HCT116 (cell line): ENCODE data around the gene STX1B. TPM values are rescaled to one million over a fixed set of nuclear protein-coding genes. Genes with fewer than 3 reads are reported as not detected.

ENCODE experiments used
- ATAC-seq: fragments of 200-7000 bp; cut with Tn5 transposase; 2 replicates; pipeline ENCODE4 v1.9.1; 2020; ENCODE audit warnings: mild to moderate bottlenecking, moderate library complexity
- BruUV-seq: library from RNA; stranded (reverse); fragments of 400-500 nt; replicated peaks from 2 replicates; lab custom pipeline; 2021; lab: Mats Ljungman, UMichigan
- CTCF ChIA-PET: fragments of 300-600 bp; sonication (Branson Sonifier 250); formaldehyde crosslinking; loops from one replicate; lab custom pipeline; 2021; ENCODE audit warnings: antibody characterized with exemption; lab: Charles Lee
- POLR2A ChIA-PET: fragments of 300-600, 350-600 bp; sonication (Branson Sonifier 250); formaldehyde crosslinking; loops from one replicate; lab custom pipeline; 2021; ENCODE audit warnings: antibody characterized with exemption; lab: Charles Lee
- RAD21 ChIA-PET, 2 experiments: fragments of 300-600 bp; sonication (Branson Sonifier 250); formaldehyde crosslinking; loops; one replicate each; lab custom pipeline; 2023; ENCODE audit warnings: low total read pairs in 2 of 2; ENCODE audit not compliant: uncharacterized antibody in 2 of 2, unreplicated experiment in 2 of 2, low non-redundant PET in 1 of 2; lab: Charles Lee
- DNase-seq: peaks from one replicate; pipeline ENCODE4 v3.0.0-alpha.2; 2010; ENCODE audit warnings: low read depth, low spot score
- H2AFZ ChIP-seq: fragments of 200-600 bp; shearing (Covaris generic), sonication (generic); 2 replicates; pipeline ENCODE4 v1.6.1; 2017; ENCODE audit warnings: low read depth, mixed run types, mixed read lengths, antibody characterized with exemption, low read length; ENCODE audit not compliant: poor library complexity, severe bottlenecking
- H3K27ac ChIP-seq: 2 replicates; pipeline ENCODE4 v1.5.1; 2012; ENCODE audit warnings: low read depth, low read length
- H3K27me3 ChIP-seq: fragments of 200-600 bp; sonication (generic); 2 replicates; pipeline ENCODE4 v1.6.1; 2016; ENCODE audit warnings: mixed run types, low read length, mixed read lengths; ENCODE audit not compliant: insufficient read depth
- H3K36me3 ChIP-seq, 2 experiments: fragments of 200-500 bp in 1 of 2; fragments of 200-600 bp in 1 of 2; sonication (Bioruptor generic) in 1 of 2; sonication (generic) in 1 of 2; 2 replicates each; pipeline versions ENCODE4 v1.5.1 to v1.6.1; 2014 to 2016; ENCODE audit warnings: low read length in 2 of 2, inconsistent platforms in 1 of 2, mixed read lengths in 1 of 2, mixed run types in 1 of 2; ENCODE audit not compliant: insufficient read depth in 2 of 2, control insufficient read depth in 1 of 2
- H3K4me1 ChIP-seq, 2 experiments: fragments of 200-600 bp in 1 of 2; sonication (generic) in 1 of 2; 2 replicates each; pipeline versions ENCODE4 v1.5.1 to v1.6.1; 2012 to 2017; ENCODE audit warnings: low read length in 2 of 2, inconsistent platforms in 1 of 2, mild to moderate bottlenecking in 1 of 2, mixed read lengths in 1 of 2, mixed run types in 1 of 2, moderate library complexity in 1 of 2; ENCODE audit not compliant: insufficient read depth in 2 of 2, control insufficient read depth in 1 of 2
- H3K4me2 ChIP-seq: fragments of 200-600 bp; sonication (generic); 2 replicates; pipeline ENCODE4 v1.6.1; 2017; ENCODE audit warnings: mixed run types, low read length, mixed read lengths
- H3K4me3 ChIP-seq, 2 experiments: fragments of 200-600 bp in 1 of 2; sonication (generic) in 1 of 2; replicated peaks in 1 of 2; 2 replicates each; pipeline ENCODE4 v1.5.1; 2011 to 2016; ENCODE audit warnings: low read length in 2 of 2, control low read depth in 1 of 2, low read depth in 1 of 2, mild to moderate bottlenecking in 1 of 2, mixed read lengths in 1 of 2, mixed run types in 1 of 2
- H3K79me2 ChIP-seq: fragments of 200-600 bp; sonication (generic); 2 replicates; pipeline ENCODE4 v1.6.1; 2017; ENCODE audit warnings: mild to moderate bottlenecking, mixed run types, low read length, moderate library complexity, mixed read lengths; ENCODE audit not compliant: insufficient read depth
- H3K9ac ChIP-seq: fragments of 200-600 bp; sonication (generic); 2 replicates; pipeline ENCODE4 v1.6.1; 2016; ENCODE audit warnings: low read length, mixed read lengths
- H3K9me2 ChIP-seq: fragments of 200-600 bp; sonication (generic), shearing (Covaris generic); 2 replicates; pipeline ENCODE4 v1.6.1; 2017; ENCODE audit warnings: mixed run types, mild to moderate bottlenecking, moderate library complexity; ENCODE audit not compliant: insufficient read depth
- H3K9me3 ChIP-seq, 2 experiments: fragments of 200-500 bp in 1 of 2; fragments of 200-600 bp in 1 of 2; sonication (Bioruptor generic) in 1 of 2; sonication (generic) in 1 of 2; 2 replicates each; pipeline ENCODE4 v1.6.1; 2014 to 2017; ENCODE audit warnings: low read length in 2 of 2, mixed read lengths in 2 of 2, inconsistent platforms in 1 of 2, low read depth in 1 of 2, mild to moderate bottlenecking in 1 of 2, mixed run types in 1 of 2, moderate library complexity in 1 of 2; ENCODE audit not compliant: control insufficient read depth in 1 of 2, insufficient read depth in 1 of 2
- H4K20me1 ChIP-seq: fragments of 200-600 bp; sonication (generic), shearing (Covaris generic); 2 replicates; pipeline ENCODE4 v1.6.1; 2017; ENCODE audit warnings: mixed run types, mild to moderate bottlenecking, moderate library complexity; ENCODE audit not compliant: insufficient read depth
- CBX3 ChIP-seq: IDR thresholded peaks from 2 replicates; pipeline ENCODE4 v1.6.1; 2012; ENCODE audit warnings: low read depth
- CEBPB ChIP-seq: IDR thresholded peaks from 2 replicates; pipeline ENCODE4 v1.6.1; 2012; ENCODE audit warnings: low read depth
- EZH2 ChIP-seq: fragments of 200-600 bp; sonication (generic); IDR thresholded peaks from 2 replicates; pipeline ENCODE4 v1.6.1; 2017; ENCODE audit warnings: antibody characterized with exemption, mixed run types
- FOSL1 ChIP-seq: IDR thresholded peaks from 2 replicates; pipeline ENCODE4 v1.6.1; 2012; ENCODE audit warnings: low read depth
- POLR2A ChIP-seq: IDR thresholded peaks from 2 replicates; pipeline ENCODE4 v1.7.0; 2011; ENCODE audit warnings: borderline replicate concordance; ENCODE audit not compliant: insufficient read depth, insufficient read length; ENCODE audit errors: extremely low read depth
- POLR2AphosphoS5 ChIP-seq: IDR thresholded peaks from 2 replicates; pipeline ENCODE4 v1.6.1; 2011; ENCODE audit warnings: mild to moderate bottlenecking, low read depth, low read length, moderate library complexity
- RAD21 ChIP-seq: IDR thresholded peaks from 2 replicates; pipeline ENCODE4 v1.6.1; 2012; ENCODE audit warnings: low read depth, mild to moderate bottlenecking
- SIN3A ChIP-seq: IDR thresholded peaks from 2 replicates; pipeline ENCODE4 v1.6.1; 2012; ENCODE audit warnings: low read depth
- SP1 ChIP-seq: IDR thresholded peaks from 2 replicates; pipeline ENCODE4 v1.6.1; 2012; ENCODE audit warnings: low read depth
- TCF7L2 ChIP-seq: IDR thresholded peaks from 2 replicates; pipeline ENCODE4 v1.7.0; 2011; ENCODE audit warnings: borderline replicate concordance, inconsistent platforms; ENCODE audit not compliant: insufficient read depth, insufficient read length; ENCODE audit errors: extremely low read depth
- YY1 ChIP-seq: IDR thresholded peaks from 2 replicates; pipeline ENCODE4 v1.6.1; 2011; ENCODE audit warnings: low read length, low read depth, moderate library complexity, mild to moderate bottlenecking; ENCODE audit not compliant: insufficient replicate concordance; ENCODE audit errors: extremely low read depth
- ZFX ChIP-seq: fragments of 450-650 bp; IDR thresholded peaks from 2 replicates; pipeline ENCODE4 v1.6.1; 2017
- ZNF274 ChIP-seq: fragments of 200-500 bp; sonication (Bioruptor generic); IDR thresholded peaks from 2 replicates; pipeline ENCODE4 v1.6.1; 2014; ENCODE audit warnings: mild to moderate bottlenecking, low read depth, low read length, inconsistent platforms
- intact Hi-C: fragments of 100-400 bp; cut with micrococcal nuclease; formaldehyde crosslinking; loops from 2 replicates; pipeline ENCODE4 v1.10.0; 2022
- total RNA-seq: library from RNA; stranded (reverse); gene quantifications from one replicate; pipeline ENCODE4 v1.2.1, GENCODE V29; 2021; ENCODE audit not compliant: unreplicated experiment
- TF ChIP-seq, protein P1 (sequence below): IDR thresholded peaks from 2 replicates; pipeline ENCODE4 v1.6.1; 2012
- TF ChIP-seq, protein P2 (sequence below): IDR thresholded peaks from 2 replicates; pipeline ENCODE4 v1.6.1; 2012; ENCODE audit warnings: low read depth
- TF ChIP-seq, protein P3 (sequence below): IDR thresholded peaks from 2 replicates; pipeline ENCODE4 v1.6.1; 2012

Gene STX1B
- total RNA-seq, 1 experiment from 2014 or later, result 1.6 TPM

DNA sequence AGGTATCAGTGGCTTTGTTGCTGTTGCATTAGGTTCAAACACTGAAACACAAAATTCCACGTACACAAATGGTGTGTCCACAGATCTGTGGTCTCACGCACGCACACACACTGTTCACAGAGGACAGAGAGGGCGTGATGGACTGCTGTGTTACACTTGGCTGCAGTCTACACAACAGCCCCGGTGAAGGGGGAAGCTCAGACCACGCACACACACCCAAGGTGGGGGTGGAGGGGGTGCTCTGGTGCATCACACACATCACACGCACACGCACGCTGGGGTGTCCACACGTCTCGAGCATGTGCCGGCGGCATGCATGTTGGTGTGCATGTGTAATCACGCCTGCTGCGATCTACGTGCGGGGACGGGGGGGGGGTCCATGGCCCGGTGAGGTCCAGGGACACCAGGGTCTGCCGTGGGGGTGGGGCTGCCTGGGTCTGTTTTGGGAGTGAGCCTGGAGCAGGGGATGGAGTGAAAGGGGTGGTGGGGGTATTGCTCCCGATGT lies 18.1 kb downstream of the STX1B start:
- H3K4me3 ChIP-seq, result no peak overlapping the region
- H3K4me2 ChIP-seq, result no peak overlapping the region
- H3K36me3 ChIP-seq, result no peaks in the 10 kb centered on the region
- H3K79me2 ChIP-seq, result no peaks in the 10 kb centered on the region
- H3K9me2 ChIP-seq, result no peaks in the 10 kb centered on the region
- DNase-seq (no peak), ATAC-seq (no peak)
- CTCF ChIA-PET, result no interaction called here
- RAD21 ChIA-PET, result no interaction called here
- H3K27me3 ChIP-seq, result no peaks in the 10 kb centered on the region
- no peaks in the 10 kb centered on the region for H4K20me1 ChIP-seq
- POLR2A ChIA-PET, result no interaction called here
- H2AFZ ChIP-seq, result no peak overlapping the region
- TF ChIP-seq SP1 (no peak), CBX3 (no peak), YY1 (no peak), TCF7L2 (no peak), RAD21 (no peak), POLR2AphosphoS5 (no peak), ZNF274 (no peak), ZFX (no peak), POLR2A (no peak), EZH2 (no peak), SIN3A (no peak), CEBPB (no peak), FOSL1 (no peak)
- TF ChIP-seq, protein P1, sequence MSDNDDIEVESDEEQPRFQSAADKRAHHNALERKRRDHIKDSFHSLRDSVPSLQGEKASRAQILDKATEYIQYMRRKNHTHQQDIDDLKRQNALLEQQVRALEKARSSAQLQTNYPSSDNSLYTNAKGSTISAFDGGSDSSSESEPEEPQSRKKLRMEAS, result no peak
- TF ChIP-seq, protein P2, sequence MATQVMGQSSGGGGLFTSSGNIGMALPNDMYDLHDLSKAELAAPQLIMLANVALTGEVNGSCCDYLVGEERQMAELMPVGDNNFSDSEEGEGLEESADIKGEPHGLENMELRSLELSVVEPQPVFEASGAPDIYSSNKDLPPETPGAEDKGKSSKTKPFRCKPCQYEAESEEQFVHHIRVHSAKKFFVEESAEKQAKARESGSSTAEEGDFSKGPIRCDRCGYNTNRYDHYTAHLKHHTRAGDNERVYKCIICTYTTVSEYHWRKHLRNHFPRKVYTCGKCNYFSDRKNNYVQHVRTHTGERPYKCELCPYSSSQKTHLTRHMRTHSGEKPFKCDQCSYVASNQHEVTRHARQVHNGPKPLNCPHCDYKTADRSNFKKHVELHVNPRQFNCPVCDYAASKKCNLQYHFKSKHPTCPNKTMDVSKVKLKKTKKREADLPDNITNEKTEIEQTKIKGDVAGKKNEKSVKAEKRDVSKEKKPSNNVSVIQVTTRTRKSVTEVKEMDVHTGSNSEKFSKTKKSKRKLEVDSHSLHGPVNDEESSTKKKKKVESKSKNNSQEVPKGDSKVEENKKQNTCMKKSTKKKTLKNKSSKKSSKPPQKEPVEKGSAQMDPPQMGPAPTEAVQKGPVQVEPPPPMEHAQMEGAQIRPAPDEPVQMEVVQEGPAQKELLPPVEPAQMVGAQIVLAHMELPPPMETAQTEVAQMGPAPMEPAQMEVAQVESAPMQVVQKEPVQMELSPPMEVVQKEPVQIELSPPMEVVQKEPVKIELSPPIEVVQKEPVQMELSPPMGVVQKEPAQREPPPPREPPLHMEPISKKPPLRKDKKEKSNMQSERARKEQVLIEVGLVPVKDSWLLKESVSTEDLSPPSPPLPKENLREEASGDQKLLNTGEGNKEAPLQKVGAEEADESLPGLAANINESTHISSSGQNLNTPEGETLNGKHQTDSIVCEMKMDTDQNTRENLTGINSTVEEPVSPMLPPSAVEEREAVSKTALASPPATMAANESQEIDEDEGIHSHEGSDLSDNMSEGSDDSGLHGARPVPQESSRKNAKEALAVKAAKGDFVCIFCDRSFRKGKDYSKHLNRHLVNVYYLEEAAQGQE, result no peak
- TF ChIP-seq, protein P3, sequence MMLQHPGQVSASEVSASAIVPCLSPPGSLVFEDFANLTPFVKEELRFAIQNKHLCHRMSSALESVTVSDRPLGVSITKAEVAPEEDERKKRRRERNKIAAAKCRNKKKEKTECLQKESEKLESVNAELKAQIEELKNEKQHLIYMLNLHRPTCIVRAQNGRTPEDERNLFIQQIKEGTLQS, result no peak
- peaks cover 2 to 19% of the 10 kb centered on the region in 2 experiments for H3K4me1 ChIP-seq
- no TSS peak for BruUV-seq
- H3K9me3 ChIP-seq, result no peaks in the 10 kb centered on the region
- intact Hi-C loops, result no loop called here
- H3K27ac ChIP-seq, result no peak overlapping the region
- no peak overlapping the region for H3K9ac ChIP-seq
